Measurements from ENCODE around the gene SBF1.

Gene SBF1

DNA sequence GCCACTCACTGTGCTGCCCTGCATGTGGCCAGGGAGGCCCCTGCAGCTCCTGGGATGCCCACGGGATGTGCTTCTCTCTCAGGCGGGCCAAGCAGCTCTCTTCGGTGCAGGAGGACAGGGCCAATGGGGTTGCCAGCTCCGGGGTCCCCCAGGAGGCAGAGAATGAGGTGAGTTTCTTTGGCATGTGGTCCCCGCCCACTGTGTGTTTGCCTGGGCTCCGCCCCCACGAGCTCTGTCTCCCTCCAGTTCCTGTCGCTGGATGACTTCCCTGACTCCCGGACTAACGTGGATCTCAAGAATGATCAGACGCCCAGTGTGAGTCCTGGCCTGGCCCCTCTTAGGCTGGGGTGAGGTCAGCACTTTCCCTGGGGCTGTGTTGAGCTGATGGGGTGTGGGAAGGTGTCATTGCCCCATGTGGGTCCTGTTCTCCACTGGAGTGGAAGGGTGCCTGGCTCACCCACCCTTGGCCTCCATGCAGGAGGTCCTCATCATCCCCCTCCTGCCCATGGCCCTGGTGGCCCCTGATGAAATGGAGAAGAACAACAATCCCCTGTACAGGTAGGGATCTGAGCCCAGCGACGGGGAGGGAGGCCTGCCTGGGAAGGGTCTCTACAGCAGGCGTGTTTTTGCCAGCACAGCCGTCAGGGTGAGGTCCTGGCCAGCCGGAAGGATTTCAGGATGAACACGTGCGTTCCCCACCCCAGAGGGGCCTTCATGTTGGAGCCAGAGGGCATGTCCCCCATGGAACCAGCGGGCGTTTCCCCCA lies 42.8 kb upstream of the SBF1 start:
- peaks cover 63% of the 10 kb centered on the region for H3K36me3 ChIP-seq (replicated peaks)
- no peak for DNase-seq (ENCODE audit: low spot score in 2 of 2)
- no peaks in the 10 kb centered on the region for H3K9me3 ChIP-seq
- no peak overlapping the region for H3K4me3 ChIP-seq
- in situ Hi-C loops (cut with MboI; ENCODE audit: low sequenced_read_pairs): loop anchor here (10.0 kb wide), 1 partner anchor 263 kb away; the partner anchor contains the start of gene HDAC10
- no peaks in the 10 kb centered on the region for H3K4me1 ChIP-seq
- H3K27me3 ChIP-seq (ENCODE audit: low read depth): no peaks in the 10 kb centered on the region

DNA sequence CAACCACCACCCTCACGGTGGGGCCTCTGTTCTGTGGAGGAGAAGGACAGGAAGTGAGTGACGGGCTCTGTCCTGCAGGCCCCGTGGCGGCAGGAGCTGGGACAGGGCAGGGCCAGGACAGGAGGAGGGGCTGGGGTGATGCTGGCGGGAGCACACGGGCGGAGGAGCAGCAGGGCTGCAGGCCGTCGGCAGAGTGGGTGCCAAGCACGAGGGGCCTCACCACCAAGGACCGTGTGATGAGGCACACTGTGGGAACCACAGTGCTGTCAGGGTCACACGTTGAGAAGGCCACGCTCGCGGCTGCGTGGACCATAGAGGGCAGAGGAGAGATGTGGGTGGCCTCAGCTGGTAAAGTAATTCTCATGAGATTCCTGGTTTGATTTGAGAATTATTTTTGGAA lies 42.1 kb upstream of the SBF1 start:
- in situ Hi-C loops (cut with MboI; ENCODE audit: low sequenced_read_pairs): loop anchor here (10.0 kb wide), 1 partner anchor 262 kb away; the partner anchor contains the start of gene HDAC10
- H3K9me3 ChIP-seq: no peaks in the 10 kb centered on the region
- H3K36me3 ChIP-seq (replicated peaks): peaks cover 58% of the 10 kb centered on the region
- H3K27me3 ChIP-seq (ENCODE audit: low read depth): no peaks in the 10 kb centered on the region
- no peak for DNase-seq (ENCODE audit: low spot score in 2 of 2)
- H3K4me3 ChIP-seq: no peak overlapping the region
- H3K4me1 ChIP-seq: no peaks in the 10 kb centered on the region

DNA sequence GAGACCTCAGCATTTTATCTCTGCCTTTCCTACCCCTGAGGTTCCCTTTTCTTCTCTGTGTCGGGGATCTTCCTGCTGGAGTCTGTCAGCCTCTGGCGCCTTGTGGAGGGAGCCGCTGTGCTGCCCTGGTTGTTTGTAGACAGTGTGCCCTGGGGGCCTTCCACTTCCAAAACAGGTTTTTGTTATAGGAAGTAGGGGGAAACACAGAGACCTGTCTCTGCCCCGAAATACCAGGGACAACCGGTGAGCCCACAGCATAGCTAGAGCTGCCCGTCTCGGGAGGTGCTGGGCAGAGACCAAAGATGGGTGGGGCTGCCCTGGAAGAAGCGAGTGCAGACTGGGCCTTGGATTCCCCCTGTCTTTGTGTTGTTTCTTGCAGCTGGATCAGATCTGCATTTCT lies 41.2 kb upstream of the SBF1 start:
- no peaks in the 10 kb centered on the region for H3K4me1 ChIP-seq
- peaks cover 52% of the 10 kb centered on the region for H3K36me3 ChIP-seq (replicated peaks)
- in situ Hi-C loops (cut with MboI; ENCODE audit: low sequenced_read_pairs): loop anchor here (10.0 kb wide), 1 partner anchor 261 kb away; the partner anchor contains the start of gene HDAC10
- no peaks in the 10 kb centered on the region for H3K9me3 ChIP-seq
- H3K4me3 ChIP-seq: no peak overlapping the region
- no peaks in the 10 kb centered on the region for H3K27me3 ChIP-seq (ENCODE audit: low read depth)
- no peak for DNase-seq (ENCODE audit: low spot score in 2 of 2)

DNA sequence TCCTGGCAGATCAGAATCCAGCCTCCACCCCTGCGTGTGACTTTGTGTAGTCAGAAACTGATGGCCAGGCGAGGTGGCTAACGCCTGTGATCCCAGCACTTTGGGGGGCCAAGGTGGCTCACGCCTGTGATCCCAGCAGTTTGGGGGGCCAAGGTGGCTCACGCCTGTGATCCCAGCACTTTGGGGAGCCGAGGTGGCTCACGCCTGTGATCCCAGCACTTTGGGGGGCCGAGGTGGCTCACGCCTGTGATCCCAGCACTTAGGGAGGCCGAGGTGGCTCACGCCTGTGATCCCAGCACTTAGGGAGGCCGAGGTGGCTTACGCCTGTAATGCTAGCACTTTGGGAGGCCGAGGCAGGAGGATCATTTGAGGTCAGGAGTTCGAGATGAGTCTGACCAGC lies 38.3 kb upstream of the SBF1 start:
- no peak overlapping the region for H3K4me3 ChIP-seq
- in situ Hi-C loops (cut with MboI; ENCODE audit: low sequenced_read_pairs): loop anchor here (10.0 kb wide), 1 partner anchor 258 kb away; the partner anchor contains the start of gene HDAC10
- no peaks in the 10 kb centered on the region for H3K27me3 ChIP-seq (ENCODE audit: low read depth)
- no peak for DNase-seq (ENCODE audit: low spot score in 2 of 2)
- no peaks in the 10 kb centered on the region for H3K9me3 ChIP-seq
- peaks cover 36% of the 10 kb centered on the region for H3K36me3 ChIP-seq (replicated peaks)
- H3K4me1 ChIP-seq: peaks cover 8% of the 10 kb centered on the region

DNA sequence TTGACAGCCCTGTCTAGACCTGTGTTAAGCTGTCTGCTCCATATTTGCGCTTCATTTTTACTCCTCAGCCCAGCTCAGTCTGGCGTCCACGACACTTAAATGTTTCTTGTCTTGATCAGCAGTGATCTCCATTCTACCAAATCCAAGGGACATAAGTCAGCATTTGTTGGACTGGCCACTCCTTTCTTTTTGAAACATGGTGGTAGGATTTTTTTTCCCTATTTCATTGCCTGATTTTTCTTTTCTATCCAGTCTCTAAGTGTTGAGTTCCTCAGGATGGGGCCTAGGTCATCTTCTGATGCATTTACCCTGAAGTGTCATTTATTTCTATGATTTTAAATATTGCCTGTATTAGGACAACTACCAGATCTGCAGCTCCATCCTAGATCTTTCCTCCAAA lies 34.1 kb upstream of the SBF1 start:
- no peaks in the 10 kb centered on the region for H3K27me3 ChIP-seq (ENCODE audit: low read depth)
- H3K4me3 ChIP-seq: peak overlapping the region; percentile 99
- H3K4me1 ChIP-seq: peaks cover 8% of the 10 kb centered on the region
- no peak for DNase-seq (ENCODE audit: low spot score in 2 of 2)
- H3K36me3 ChIP-seq (replicated peaks): peaks cover 32% of the 10 kb centered on the region
- in situ Hi-C loops (cut with MboI; ENCODE audit: low sequenced_read_pairs): no loop called here
- no peaks in the 10 kb centered on the region for H3K9me3 ChIP-seq

GRCh38 chr22:50507991-50508884 lies 33.4 kb upstream of the SBF1 start, which contains the start of gene NCAPH2:
TSS of gene NCAPH2 (plus strand) at chr22:50508224. CDS start at chr22:50508338, 114 bp downstream.
- in situ Hi-C loops (cut with MboI; ENCODE audit: low sequenced_read_pairs): no loop called here

GRCh38 chr22:50507421-50507990 lies 32.7 kb upstream of the SBF1 start, which contains the start of gene LMF2:
TSS of gene LMF2 (minus strand) at chr22:50507702. CDS start at chr22:50507675, 27 bp downstream.
- Histone ChIP-seq H3K4me3 (peak within 1 kb of the TSS; percentile 99), H3K9me3 (no peaks in the 10 kb centered on the region), H3K36me3 (replicated peaks) (peaks cover 38% of the 10 kb centered on the region), H3K27me3 (ENCODE audit: low read depth) (no peaks in the 10 kb centered on the region), H3K4me1 (peaks cover 8% of the 10 kb centered on the region)
- in situ Hi-C loops (cut with MboI; ENCODE audit: low sequenced_read_pairs): no loop called here
- DNase-seq (ENCODE audit: low spot score in 2 of 2): peak; percentile 77 to 94

More at GRCh38 chr22:50507991-50508884, 33.4 kb upstream of the SBF1 start, which contains the start of gene NCAPH2:
- Histone ChIP-seq H3K27me3 (ENCODE audit: low read depth) (no peaks in the 10 kb centered on the region), H3K9me3 (no peaks in the 10 kb centered on the region), H3K4me3 (peak within 1 kb of the TSS; percentile 99), H3K36me3 (replicated peaks) (peaks cover 37% of the 10 kb centered on the region), H3K4me1 (peaks cover 8% of the 10 kb centered on the region)
- DNase-seq (ENCODE audit: low spot score in 2 of 2): peak; percentile 89 to 97

- Histone ChIP-seq H3K27me3 (ENCODE audit: low read depth) (no peaks in the 10 kb centered on the region), H3K4me1 (peaks cover 8% of the 10 kb centered on the region), H3K9me3 (no peaks in the 10 kb centered on the region), H3K4me3 (peak overlapping the region; percentile 99), H3K36me3 (replicated peaks) (peaks cover 38% of the 10 kb centered on the region)
- DNase-seq (ENCODE audit: low spot score in 2 of 2): no peak
- in situ Hi-C loops (cut with MboI; ENCODE audit: low sequenced_read_pairs): no loop called here
These were observed 32.0 kb upstream of the SBF1 start for GRCh38 chr22:50506611-50507420.

GRCh38 chr22:50505776-50506610 lies 31.2 kb upstream of the SBF1 start:
- no peak for DNase-seq (ENCODE audit: low spot score in 2 of 2)
- in situ Hi-C loops (cut with MboI; ENCODE audit: low sequenced_read_pairs): no loop called here
- H3K36me3 ChIP-seq (replicated peaks): peaks cover 38% of the 10 kb centered on the region
- peaks cover 8% of the 10 kb centered on the region for H3K4me1 ChIP-seq
- H3K9me3 ChIP-seq: no peaks in the 10 kb centered on the region
- peak overlapping the region; percentile 99 for H3K4me3 ChIP-seq
- H3K27me3 ChIP-seq (ENCODE audit: low read depth): no peaks in the 10 kb centered on the region

- in situ Hi-C loops (cut with MboI; ENCODE audit: low sequenced_read_pairs): no loop called here
These were observed 30.5 kb upstream of the SBF1 start for GRCh38 chr22:50505276-50505775.

GRCh38 chr22:50504369-50505211 lies 29.8 kb upstream of the SBF1 start:
- in situ Hi-C loops (cut with MboI; ENCODE audit: low sequenced_read_pairs): no loop called here
- DNase-seq (ENCODE audit: low spot score in 2 of 2): no peak
- Histone ChIP-seq H3K4me3 (no peak overlapping the region), H3K36me3 (replicated peaks) (peaks cover 32% of the 10 kb centered on the region), H3K4me1 (peaks cover 6% of the 10 kb centered on the region), H3K27me3 (ENCODE audit: low read depth) (no peaks in the 10 kb centered on the region), H3K9me3 (no peaks in the 10 kb centered on the region)

More at GRCh38 chr22:50505276-50505775, 30.5 kb upstream of the SBF1 start:
- Histone ChIP-seq H3K9me3 (no peaks in the 10 kb centered on the region), H3K4me1 (peaks cover 8% of the 10 kb centered on the region), H3K27me3 (ENCODE audit: low read depth) (no peaks in the 10 kb centered on the region), H3K4me3 (no peak overlapping the region), H3K36me3 (replicated peaks) (peaks cover 34% of the 10 kb centered on the region)
- no peak for DNase-seq (ENCODE audit: low spot score in 2 of 2)
